T follicular helper cell (primary cell): ENCODE data around the gene RIPK4.
"Not testable (repeated sequence)": the region's sequence is repeated elsewhere in the genome, so short reads cannot be mapped to it uniquely, and the experiment has no call there.

Source experiments
- DNase-seq: peaks from one replicate; pipeline ENCODE4 v3.0.0-alpha.2; 2020; ENCODE audit warnings: low read depth

Gene RIPK4

GRCh38 chr21:41714299-41714865 is 52.5 kb downstream of the RIPK4 start:
- not testable (repeated sequence) for DNase-seq

- no peak for DNase-seq
These were observed 53.2 kb downstream of the RIPK4 start for GRCh38 chr21:41713495-41714281.

- no peak for DNase-seq
These were observed 54.1 kb downstream of the RIPK4 start for GRCh38 chr21:41712730-41713129.

GRCh38 chr21:41712201-41712600 is 54.7 kb downstream of the RIPK4 start:
- DNase-seq = no peak

- DNase-seq = no peak
These were observed 55.3 kb downstream of the RIPK4 start for GRCh38 chr21:41711416-41712007.

GRCh38 chr21:41710823-41711160 is 56.1 kb downstream of the RIPK4 start:
- DNase-seq = no peak

GRCh38 chr21:41709965-41710822 is 56.7 kb downstream of the RIPK4 start:
- DNase-seq = no peak

- DNase-seq = no peak
These were observed 57.7 kb downstream of the RIPK4 start for GRCh38 chr21:41709166-41709565.

- DNase-seq = no peak
These were observed 58.9 kb downstream of the RIPK4 start for GRCh38 chr21:41707960-41708330.

- no peak for DNase-seq
These were observed 59.5 kb downstream of the RIPK4 start for GRCh38 chr21:41707231-41707959.

GRCh38 chr21:41706678-41707077 is 60.2 kb downstream of the RIPK4 start:
- no peak for DNase-seq

- no peak for DNase-seq
These were observed 60.6 kb downstream of the RIPK4 start for GRCh38 chr21:41706263-41706639.

GRCh38 chr21:41705546-41706262 is 61.1 kb downstream of the RIPK4 start:
- DNase-seq = no peak

- no peak for DNase-seq
These were observed 62.9 kb downstream of the RIPK4 start for GRCh38 chr21:41703857-41704501.

GRCh38 chr21:41701749-41702148 is 65.1 kb downstream of the RIPK4 start:
- DNase-seq = no peak

- DNase-seq = no peak
These were observed 67.5 kb downstream of the RIPK4 start for GRCh38 chr21:41699311-41699710.

GRCh38 chr21:41698071-41698470 is 68.8 kb downstream of the RIPK4 start:
- DNase-seq = no peak

GRCh38 chr21:41695513-41695912 is 71.3 kb downstream of the RIPK4 start:
- DNase-seq = no peak

- DNase-seq = not testable (repeated sequence)
These were observed 72.8 kb downstream of the RIPK4 start for GRCh38 chr21:41694042-41694441.

GRCh38 chr21:41692185-41692565 is 74.7 kb downstream of the RIPK4 start:
- DNase-seq = no peak
